Non-pigmented ciliary epithelial cell (primary cell): ENCODE measurements around the gene OR6J1.
"Not testable (repeated sequence)": the region's sequence is repeated elsewhere in the genome, so short reads cannot be mapped to it uniquely, and the experiment has no call there.

Experiments used
- DNase-seq: peaks from one replicate; pipeline ENCODE4 v3.0.0-alpha.2; 2010; ENCODE audit warnings: low read depth

The OR6J1 gene

GRCh38 chr14:22606380-22606779 is 37.8 kb downstream of the OR6J1 start:
- no peak for DNase-seq

- DNase-seq, result no peak
These were observed 41.3 kb downstream of the OR6J1 start for GRCh38 chr14:22602862-22603261.

GRCh38 chr14:22601996-22602395 is 42.2 kb downstream of the OR6J1 start:
- DNase-seq, result no peak

- no peak for DNase-seq
These were observed 42.7 kb downstream of the OR6J1 start for GRCh38 chr14:22601456-22601855.

- DNase-seq, result no peak
These were observed 44.1 kb downstream of the OR6J1 start for GRCh38 chr14:22600027-22600426.

GRCh38 chr14:22599349-22599748 is 44.8 kb downstream of the OR6J1 start:
- no peak for DNase-seq

GRCh38 chr14:22598896-22599244 is 45.3 kb downstream of the OR6J1 start:
- no peak for DNase-seq

GRCh38 chr14:22598099-22598895 is 45.9 kb downstream of the OR6J1 start, which contains the start of gene ABHD4:
Gene ABHD4, plus strand, starts transcription at chr14:22598300. Its CDS starts 7 bp downstream, at chr14:22598307.
- no peak for DNase-seq

- DNase-seq, result no peak
These were observed 46.4 kb downstream of the OR6J1 start for GRCh38 chr14:22597771-22598098.

GRCh38 chr14:22597265-22597664 is 46.9 kb downstream of the OR6J1 start:
- DNase-seq, result no peak

- no peak for DNase-seq
These were observed 47.7 kb downstream of the OR6J1 start for GRCh38 chr14:22596354-22596879.

GRCh38 chr14:22594156-22594716 is 49.9 kb downstream of the OR6J1 start:
- DNase-seq, result no peak

- DNase-seq, result no peak
These were observed 50.6 kb downstream of the OR6J1 start for GRCh38 chr14:22593601-22594000.

- no peak for DNase-seq
These were observed 51.0 kb downstream of the OR6J1 start for GRCh38 chr14:22593189-22593588.

- peak; percentile 99 for DNase-seq
These were observed 54.9 kb downstream of the OR6J1 start, which contains the start of gene DAD1 for GRCh38 chr14:22589096-22589839. Gene DAD1, minus strand, starts transcription at chr14:22589224. Its CDS starts 67 bp downstream, at chr14:22589157.

GRCh38 chr14:22588526-22589095 is 55.5 kb downstream of the OR6J1 start:
- no peak for DNase-seq

GRCh38 chr14:22587677-22588422 is 56.3 kb downstream of the OR6J1 start:
- DNase-seq, result not testable (repeated sequence)

- no peak for DNase-seq
These were observed 56.9 kb downstream of the OR6J1 start for GRCh38 chr14:22587247-22587646.

- no peak for DNase-seq
These were observed 60.2 kb downstream of the OR6J1 start for GRCh38 chr14:22583994-22584393.
